Ovary (tissue), 9 donors: ENCODE measurements around the gene C2CD4A. TPM values are rescaled to one million over a fixed set of nuclear protein-coding genes. Genes with fewer than 3 reads are reported as not detected.

ENCODE experiments used
- DNase-seq, 5 donors: peaks; one replicate each; pipeline ENCODE4 v3.0.0-alpha.2; 2019 to 2020
- H3K27ac ChIP-seq, 2 donors: fragments of 200-600 bp; one replicate each; pipeline versions ENCODE4 v1.5.1 to v1.8.0; 2019 to 2022
- H3K27me3 ChIP-seq: fragments of 200-600 bp; one replicate; pipeline ENCODE4 v1.8.0; 2022
- H3K36me3 ChIP-seq: fragments of 200-600 bp; sonication (generic); one replicate; pipeline ENCODE4 v1.5.1; 2019
- H3K4me1 ChIP-seq: one replicate; pipeline ENCODE4 v1.8.1; 2013; ENCODE audit warnings: mild to moderate bottlenecking, moderate library complexity; ENCODE audit not compliant: insufficient read depth
- H3K4me3 ChIP-seq: fragments of 200-600 bp; sonication (generic); one replicate; pipeline ENCODE4 v1.5.1; 2017
- H3K9me3 ChIP-seq, 2 donors: fragments of 200-600 bp in 1 of 2; sonication (generic) in 1 of 2; one replicate each; pipeline versions ENCODE4 v1.5.1 to v1.8.1; 2013 to 2019; ENCODE audit warnings: mild to moderate bottlenecking in 1 of 2, moderate library complexity in 1 of 2
- EP300 ChIP-seq: sonication (generic); formaldehyde crosslinking; IDR thresholded peaks from one replicate; pipeline ENCODE4 v1.6.1; 2017; ENCODE audit warnings: antibody characterized with exemption
- POLR2A ChIP-seq: fragments of 450-650 bp; IDR thresholded peaks from one replicate; pipeline ENCODE4 v1.6.1; 2017; ENCODE audit warnings: antibody characterized with exemption, mild to moderate bottlenecking, moderate library complexity
- WGBS, 3 donors: extraction: QIAGEN DNeasy Blood & Tissue Kit in 1 of 3; methylation state at CpG; one replicate each; pipeline versions ENCODE4 v1.1.5 to v1.1.7; 2013 to 2017; 5-methylcytosine and 5-hydroxymethylcytosine counted together
- intact Hi-C, 4 donors: fragments of 100-400 bp; cut with DNase I; formaldehyde crosslinking; loops; one replicate each; pipeline versions ENCODE4 v1.11.0 to v1.15.1; 2022 to 2023
- polyA plus RNA-seq, 2 donors: library from polyadenylated mRNA; stranded (reverse); fragments of 200-250 nt in 1 of 2; fragments of 350-450 nt in 1 of 2; fragmentation: Illumina TruSeq in 1 of 2; extraction: RNeasy Lipid Tissue Mini Kit (QIAGEN cat#74804) in 1 of 2; gene quantifications; one replicate each; pipeline ENCODE4 v1.2.3, GENCODE V29; 2013 to 2014
- total RNA-seq, 7 donors: library from RNA; depleted of rRNA in 2 of 7; stranded (reverse); fragments of >200 nt in 2 of 7; fragmentation: NEBNext Ultra II Directional in 3 of 7; extraction: Animal tissue kit (Norgen Biotek cat#: 25700) in 3 of 7; gene quantifications; one replicate each; pipeline versions ENCODE4 v1.1.0 to v1.2.4, GENCODE V29; 2016 to 2023
- TF ChIP-seq, protein P1 (sequence below), 3 donors: fragments of 450-650 bp in 2 of 3; fragments of 200-600 bp in 1 of 3; IDR thresholded peaks; one replicate each; pipeline versions ENCODE4 v1.5.1 to v1.8.0; 2016 to 2022; ENCODE audit warnings: antibody characterized with exemption in 3 of 3, mild to moderate bottlenecking in 1 of 3
- donor health status: DM: no; HTN: no; CAD: no; lungs with moderate emphysema.
- donor health status: DM: no; HTN: no; CAD: no.
- donor health status: Bipolar disorder and iron deficiency.
- donor health status: DM: yes; HTN: yes; CAD: no.
- donor health status: DM: no; HTN: no; CAD: no.
- donor health status: DM: yes; HTN: yes; CAD: no.

The C2CD4A gene
- total and polyA plus RNA-seq, 9 donors: 0.02 to 0.13 (median 0.12) TPM; not detected in 5

DNA sequence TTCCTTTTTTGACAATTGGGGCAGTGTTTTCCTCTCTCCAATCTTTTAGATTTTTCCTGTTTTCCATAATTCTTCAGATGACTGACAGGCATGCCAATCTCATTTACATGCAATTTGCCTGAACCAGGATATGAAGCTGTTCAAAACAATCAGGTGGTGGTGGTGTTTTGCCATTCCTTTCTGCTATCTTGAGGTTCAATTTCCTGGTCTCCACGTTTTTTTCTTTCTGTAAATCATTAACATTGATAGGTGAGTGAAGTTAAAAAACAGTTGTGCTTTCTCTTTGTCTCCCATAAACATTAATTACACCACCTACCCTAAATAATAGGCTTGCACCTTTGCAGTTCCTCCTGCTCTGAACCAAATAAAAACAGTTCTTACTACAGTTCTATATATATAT lies 49.1 kb downstream of the C2CD4A start:
- DNase-seq: no peak
- Histone ChIP-seq H3K27ac (no peak overlapping the region), H3K4me1 (no peaks in the 10 kb centered on the region), H3K27me3 (no peaks in the 10 kb centered on the region), H3K4me3 (no peak overlapping the region), H3K36me3 (no peaks in the 10 kb centered on the region), H3K9me3 (no peaks in the 10 kb centered on the region)
- intact Hi-C loops: no loop called here
- WGBS, 3 donors: 12 to 33% (median 24%) methylated on average over 1 of the region's 1 CpG
- TF ChIP-seq EP300 (no peak), POLR2A (no peak)
- TF ChIP-seq, protein P1, sequence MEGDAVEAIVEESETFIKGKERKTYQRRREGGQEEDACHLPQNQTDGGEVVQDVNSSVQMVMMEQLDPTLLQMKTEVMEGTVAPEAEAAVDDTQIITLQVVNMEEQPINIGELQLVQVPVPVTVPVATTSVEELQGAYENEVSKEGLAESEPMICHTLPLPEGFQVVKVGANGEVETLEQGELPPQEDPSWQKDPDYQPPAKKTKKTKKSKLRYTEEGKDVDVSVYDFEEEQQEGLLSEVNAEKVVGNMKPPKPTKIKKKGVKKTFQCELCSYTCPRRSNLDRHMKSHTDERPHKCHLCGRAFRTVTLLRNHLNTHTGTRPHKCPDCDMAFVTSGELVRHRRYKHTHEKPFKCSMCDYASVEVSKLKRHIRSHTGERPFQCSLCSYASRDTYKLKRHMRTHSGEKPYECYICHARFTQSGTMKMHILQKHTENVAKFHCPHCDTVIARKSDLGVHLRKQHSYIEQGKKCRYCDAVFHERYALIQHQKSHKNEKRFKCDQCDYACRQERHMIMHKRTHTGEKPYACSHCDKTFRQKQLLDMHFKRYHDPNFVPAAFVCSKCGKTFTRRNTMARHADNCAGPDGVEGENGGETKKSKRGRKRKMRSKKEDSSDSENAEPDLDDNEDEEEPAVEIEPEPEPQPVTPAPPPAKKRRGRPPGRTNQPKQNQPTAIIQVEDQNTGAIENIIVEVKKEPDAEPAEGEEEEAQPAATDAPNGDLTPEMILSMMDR (IDR thresholded peaks at IDR 0.05): no peak

DNA sequence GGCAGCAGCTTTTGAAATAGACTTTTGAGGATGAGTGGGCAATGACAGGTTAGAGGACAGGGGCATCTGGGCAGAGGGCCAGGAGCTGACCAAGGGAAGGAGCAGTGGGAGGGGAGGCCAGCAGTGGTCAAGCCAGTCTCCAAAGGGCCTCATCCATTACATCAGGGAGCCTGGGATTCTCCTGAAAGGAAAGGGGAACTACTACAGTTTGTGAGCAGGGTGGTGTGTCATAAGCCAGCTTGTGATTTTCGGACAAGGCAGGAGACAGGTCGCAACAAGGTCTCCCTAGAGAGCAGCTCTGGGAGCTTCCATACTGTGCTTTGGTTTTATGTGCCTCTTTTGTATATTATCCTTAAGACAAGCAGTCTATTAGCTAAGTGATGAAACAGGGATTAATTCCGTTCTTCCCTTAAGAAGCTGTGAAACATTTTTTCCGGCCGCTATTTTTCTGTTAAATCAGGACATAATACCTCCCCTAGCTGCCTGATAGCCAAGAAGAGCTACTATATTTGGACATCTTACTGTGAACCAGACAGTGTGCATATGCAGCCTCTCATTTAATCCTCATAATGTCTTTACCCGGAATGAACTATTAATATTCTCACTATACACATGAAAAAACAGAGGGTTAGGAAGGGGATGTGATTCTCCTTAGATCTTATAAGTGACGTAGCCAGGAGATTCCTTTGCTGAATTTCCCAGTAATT lies 51.9 kb downstream of the C2CD4A start:
- no peaks in the 10 kb centered on the region for H3K9me3 ChIP-seq
- intact Hi-C loops: no loop called here
- no peaks in the 10 kb centered on the region for H3K4me1 ChIP-seq
- no peaks in the 10 kb centered on the region for H3K36me3 ChIP-seq
- DNase-seq: no peak
- H3K4me3 ChIP-seq: no peak overlapping the region
- no peaks in the 10 kb centered on the region for H3K27me3 ChIP-seq
- H3K27ac ChIP-seq: no peak overlapping the region
- TF ChIP-seq POLR2A: no peak
- TF ChIP-seq EP300: no peak
- TF ChIP-seq, protein P1 (IDR thresholded peaks at IDR 0.05): no peak
- 79 to 86% (median 85%) methylated on average over 7 of the region's 7 CpGs for WGBS, 3 donors

DNA sequence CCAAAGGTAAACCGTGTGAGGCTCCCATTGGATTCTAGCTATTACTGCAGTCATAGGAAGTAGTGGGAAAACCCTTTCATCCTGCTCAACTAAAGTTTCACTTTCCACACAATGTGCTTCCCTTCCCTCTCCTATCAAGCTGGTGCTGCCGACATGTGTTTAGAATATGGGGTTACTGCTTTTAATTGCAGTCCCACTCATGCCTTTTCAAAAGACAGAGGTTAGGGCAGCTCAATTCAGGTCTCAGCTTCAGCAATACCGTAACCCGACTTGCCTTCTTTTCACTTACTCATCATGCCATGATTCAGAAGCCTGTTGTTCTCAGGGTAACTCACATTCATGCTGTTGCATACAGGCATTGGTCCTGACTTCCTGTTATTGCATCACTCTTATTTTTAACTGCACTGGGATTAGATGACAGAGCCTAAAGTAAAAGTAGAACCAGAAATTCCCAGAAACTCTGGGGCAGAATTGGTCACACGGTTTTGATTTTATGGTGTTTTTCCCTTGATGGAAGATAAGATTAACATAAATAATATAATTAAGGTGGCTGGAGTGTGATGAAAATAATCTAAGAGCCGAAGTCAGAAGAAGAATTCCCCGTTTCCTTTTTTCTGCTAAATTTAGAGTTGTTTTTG lies 52.6 kb downstream of the C2CD4A start:
- TF ChIP-seq, protein P1 (IDR thresholded peaks at IDR 0.05): no peak
- TF ChIP-seq EP300 (no peak), POLR2A (no peak)
- H3K36me3 ChIP-seq: no peaks in the 10 kb centered on the region
- H3K4me3 ChIP-seq: no peak overlapping the region
- H3K9me3 ChIP-seq: no peaks in the 10 kb centered on the region
- no peak for DNase-seq
- H3K27ac ChIP-seq: no peak overlapping the region
- intact Hi-C loops: no loop called here
- H3K4me1 ChIP-seq: no peaks in the 10 kb centered on the region
- H3K27me3 ChIP-seq: no peaks in the 10 kb centered on the region
- 61 to 63% (median 62%) methylated on average over 7 of the region's 7 CpGs for WGBS, 3 donors

DNA sequence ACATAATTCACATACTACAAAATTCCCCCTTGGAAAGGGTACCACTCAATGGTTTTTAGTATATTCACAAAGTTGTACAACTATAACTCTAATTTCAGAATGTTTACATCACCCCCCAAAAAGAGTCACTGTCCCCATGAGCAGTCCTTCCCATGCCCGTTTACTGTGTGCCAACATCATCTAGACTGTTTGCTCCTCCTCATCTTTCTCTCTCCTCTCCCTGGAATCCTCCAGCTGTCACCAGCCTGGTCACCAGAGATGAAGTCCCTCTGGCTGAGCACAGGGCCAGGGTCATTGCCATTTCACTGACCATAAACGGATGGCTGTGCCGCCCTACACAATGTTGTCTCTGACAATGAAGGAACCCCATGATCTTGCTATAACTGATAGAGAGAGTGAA lies 53.1 kb downstream of the C2CD4A start:
- no peak for DNase-seq
- WGBS, 3 donors: 85 to 91% (median 87%) methylated on average over 3 of the region's 3 CpGs
- intact Hi-C loops: no loop called here

More for the DNA sequence above, 53.1 kb downstream of the C2CD4A start:
- TF ChIP-seq POLR2A: no peak
- TF ChIP-seq, protein P1 (IDR thresholded peaks at IDR 0.05): no peak
- no peak for TF ChIP-seq EP300
- no peaks in the 10 kb centered on the region for H3K36me3 ChIP-seq
- H3K4me1 ChIP-seq: no peaks in the 10 kb centered on the region
- no peaks in the 10 kb centered on the region for H3K27me3 ChIP-seq
- H3K27ac ChIP-seq: no peak overlapping the region
- no peak overlapping the region for H3K4me3 ChIP-seq
- H3K9me3 ChIP-seq: no peaks in the 10 kb centered on the region

Other genes starting within 250 kb of the C2CD4A start
- gene VPS13C, start 6.5 kb upstream of the C2CD4A start, total RNA-seq: 10 to 100 TPM; 48.2 to 78.1 (median 76.8) TPM
- 10 to 100 TPM; 19.4 to 39.0 TPM for gene VPS13C, start 6.5 kb upstream of the C2CD4A start, polyA plus RNA-seq
- 1 to 10 TPM in 4 of 7 donors, under 1 TPM in 2, not detected in 1; 0.92 to 7.1 (median 2.6) TPM for gene C2CD4B, start 98.3 kb downstream of the C2CD4A start, total RNA-seq
- under 1 TPM; 0.23 to 0.44 TPM for gene C2CD4B, start 98.3 kb downstream of the C2CD4A start, polyA plus RNA-seq